DND-41 (cell line): ENCODE results near the gene HOXD12.

Experiments
- ATAC-seq: fragments of 200-7000 bp; cut with Tn5 transposase; 3 replicates; pipeline ENCODE4 v1.9.1; 2021; ENCODE audit warnings: low read depth; ENCODE audit not compliant: insufficient read depth
- DNase-seq: peaks from one replicate; pipeline ENCODE4 v3.0.0-alpha.2; 2020
- H2AFZ ChIP-seq: 2 replicates; pipeline ENCODE4 v1.6.0; 2012; ENCODE audit warnings: low read depth, low read length
- H3K27ac ChIP-seq: 2 replicates; pipeline ENCODE4 v1.5.1; 2012; ENCODE audit warnings: low read length, inconsistent platforms
- H3K27me3 ChIP-seq: fragments of 200-600 bp; sonication (generic); 2 replicates; pipeline ENCODE4 v1.6.0; 2012; ENCODE audit warnings: low read length, mild to moderate bottlenecking, inconsistent platforms; ENCODE audit not compliant: insufficient read depth, poor library complexity
- H3K36me3 ChIP-seq: 2 replicates; pipeline ENCODE4 v1.5.1; 2012; ENCODE audit warnings: low read length, inconsistent platforms; ENCODE audit not compliant: insufficient read depth
- H3K4me1 ChIP-seq: 2 replicates; pipeline ENCODE4 v1.5.1; 2012; ENCODE audit warnings: mild to moderate bottlenecking, low read length; ENCODE audit not compliant: insufficient read depth
- H3K4me2 ChIP-seq: 2 replicates; pipeline ENCODE4 v1.6.0; 2012; ENCODE audit warnings: mild to moderate bottlenecking, moderate library complexity, low read length, inconsistent platforms; ENCODE audit not compliant: insufficient read depth
- H3K4me3 ChIP-seq, 2 experiments: fragments of 200-600 bp in 1 of 2; shearing (Covaris generic) in 1 of 2; 2 replicates each; pipeline ENCODE4 v1.5.1; 2012 to 2016; ENCODE audit warnings: inconsistent platforms in 2 of 2, low read length in 2 of 2, mild to moderate bottlenecking in 2 of 2, low read depth in 1 of 2, moderate library complexity in 1 of 2
- H3K79me2 ChIP-seq: 2 replicates; pipeline ENCODE4 v1.6.0; 2012; ENCODE audit warnings: low read length, inconsistent platforms; ENCODE audit not compliant: insufficient read depth
- H3K9ac ChIP-seq: 2 replicates; pipeline ENCODE4 v1.6.0; 2012; ENCODE audit warnings: low read depth, mild to moderate bottlenecking, inconsistent platforms, low read length, moderate library complexity
- H3K9me3 ChIP-seq: 2 replicates; pipeline ENCODE4 v1.5.1; 2012; ENCODE audit warnings: low read length, moderate library complexity, mild to moderate bottlenecking, inconsistent platforms; ENCODE audit not compliant: insufficient read depth, severe bottlenecking
- H4K20me1 ChIP-seq: 2 replicates; pipeline ENCODE4 v1.6.0; 2012; ENCODE audit warnings: low read length; ENCODE audit not compliant: insufficient read depth
- EZH2 ChIP-seq: IDR thresholded peaks from 3 replicates; pipeline ENCODE4 v1.6.1; 2012; ENCODE audit warnings: borderline replicate concordance, low read depth, mild to moderate bottlenecking, moderate library complexity, low read length, inconsistent platforms; ENCODE audit not compliant: severe bottlenecking
- TF ChIP-seq, protein P1 (sequence below): IDR thresholded peaks from 2 replicates; pipeline ENCODE4 v1.5.1; 2012; ENCODE audit warnings: borderline replicate concordance, low read length, moderate library complexity, mild to moderate bottlenecking; ENCODE audit not compliant: poor library complexity, severe bottlenecking; ENCODE audit errors: extremely low read depth

The HOXD12 gene

DNA sequence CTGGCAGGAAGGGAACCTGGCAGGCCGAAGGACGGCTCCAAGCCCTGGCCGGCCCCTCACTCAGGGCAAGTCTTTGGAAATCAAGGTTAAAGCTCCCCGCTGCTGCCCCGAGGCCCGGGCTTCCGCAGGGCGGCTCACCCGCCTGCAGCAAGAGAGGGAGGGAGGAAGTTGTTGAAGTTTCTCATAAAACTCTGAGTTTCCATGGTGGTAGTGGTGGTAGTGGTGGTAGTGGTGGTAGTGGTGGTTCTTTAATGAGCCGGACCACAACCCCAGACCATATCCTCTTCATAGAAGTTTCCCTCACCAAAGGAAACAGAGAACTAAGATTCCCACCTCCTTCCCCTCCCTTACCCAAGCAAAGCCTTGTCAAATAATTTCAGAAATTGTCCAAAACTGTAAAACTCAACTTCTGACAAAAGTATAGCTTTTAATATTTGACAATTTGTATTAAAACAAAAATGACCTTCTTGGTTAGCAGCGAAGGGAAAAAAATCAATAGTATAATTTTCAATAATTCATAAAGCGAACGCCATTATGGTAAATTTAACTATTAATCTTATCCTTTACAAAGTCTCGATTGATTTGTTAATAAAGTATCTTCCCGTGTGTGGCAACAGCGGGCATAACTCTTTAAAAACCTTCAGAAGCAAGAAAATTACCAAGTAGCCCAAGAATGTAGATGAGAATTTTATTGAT is 15.5 kb downstream of the HOXD12 start:
- no peak for ATAC-seq
- no peak overlapping the region for H3K4me3 ChIP-seq
- no peaks in the 10 kb centered on the region for H3K79me2 ChIP-seq
- no peak overlapping the region for H3K27ac ChIP-seq
- no peak for DNase-seq
- H3K4me1 ChIP-seq = no peaks in the 10 kb centered on the region
- no peak overlapping the region for H3K9ac ChIP-seq
- TF ChIP-seq, protein P1, sequence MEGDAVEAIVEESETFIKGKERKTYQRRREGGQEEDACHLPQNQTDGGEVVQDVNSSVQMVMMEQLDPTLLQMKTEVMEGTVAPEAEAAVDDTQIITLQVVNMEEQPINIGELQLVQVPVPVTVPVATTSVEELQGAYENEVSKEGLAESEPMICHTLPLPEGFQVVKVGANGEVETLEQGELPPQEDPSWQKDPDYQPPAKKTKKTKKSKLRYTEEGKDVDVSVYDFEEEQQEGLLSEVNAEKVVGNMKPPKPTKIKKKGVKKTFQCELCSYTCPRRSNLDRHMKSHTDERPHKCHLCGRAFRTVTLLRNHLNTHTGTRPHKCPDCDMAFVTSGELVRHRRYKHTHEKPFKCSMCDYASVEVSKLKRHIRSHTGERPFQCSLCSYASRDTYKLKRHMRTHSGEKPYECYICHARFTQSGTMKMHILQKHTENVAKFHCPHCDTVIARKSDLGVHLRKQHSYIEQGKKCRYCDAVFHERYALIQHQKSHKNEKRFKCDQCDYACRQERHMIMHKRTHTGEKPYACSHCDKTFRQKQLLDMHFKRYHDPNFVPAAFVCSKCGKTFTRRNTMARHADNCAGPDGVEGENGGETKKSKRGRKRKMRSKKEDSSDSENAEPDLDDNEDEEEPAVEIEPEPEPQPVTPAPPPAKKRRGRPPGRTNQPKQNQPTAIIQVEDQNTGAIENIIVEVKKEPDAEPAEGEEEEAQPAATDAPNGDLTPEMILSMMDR = no peak
- TF ChIP-seq EZH2 = no peak
- H4K20me1 ChIP-seq = no peaks in the 10 kb centered on the region
- H3K27me3 ChIP-seq = no peaks in the 10 kb centered on the region
- no peaks in the 10 kb centered on the region for H3K36me3 ChIP-seq
- H2AFZ ChIP-seq = no peak overlapping the region
- no peak overlapping the region for H3K4me2 ChIP-seq
- H3K9me3 ChIP-seq = no peaks in the 10 kb centered on the region

DNA sequence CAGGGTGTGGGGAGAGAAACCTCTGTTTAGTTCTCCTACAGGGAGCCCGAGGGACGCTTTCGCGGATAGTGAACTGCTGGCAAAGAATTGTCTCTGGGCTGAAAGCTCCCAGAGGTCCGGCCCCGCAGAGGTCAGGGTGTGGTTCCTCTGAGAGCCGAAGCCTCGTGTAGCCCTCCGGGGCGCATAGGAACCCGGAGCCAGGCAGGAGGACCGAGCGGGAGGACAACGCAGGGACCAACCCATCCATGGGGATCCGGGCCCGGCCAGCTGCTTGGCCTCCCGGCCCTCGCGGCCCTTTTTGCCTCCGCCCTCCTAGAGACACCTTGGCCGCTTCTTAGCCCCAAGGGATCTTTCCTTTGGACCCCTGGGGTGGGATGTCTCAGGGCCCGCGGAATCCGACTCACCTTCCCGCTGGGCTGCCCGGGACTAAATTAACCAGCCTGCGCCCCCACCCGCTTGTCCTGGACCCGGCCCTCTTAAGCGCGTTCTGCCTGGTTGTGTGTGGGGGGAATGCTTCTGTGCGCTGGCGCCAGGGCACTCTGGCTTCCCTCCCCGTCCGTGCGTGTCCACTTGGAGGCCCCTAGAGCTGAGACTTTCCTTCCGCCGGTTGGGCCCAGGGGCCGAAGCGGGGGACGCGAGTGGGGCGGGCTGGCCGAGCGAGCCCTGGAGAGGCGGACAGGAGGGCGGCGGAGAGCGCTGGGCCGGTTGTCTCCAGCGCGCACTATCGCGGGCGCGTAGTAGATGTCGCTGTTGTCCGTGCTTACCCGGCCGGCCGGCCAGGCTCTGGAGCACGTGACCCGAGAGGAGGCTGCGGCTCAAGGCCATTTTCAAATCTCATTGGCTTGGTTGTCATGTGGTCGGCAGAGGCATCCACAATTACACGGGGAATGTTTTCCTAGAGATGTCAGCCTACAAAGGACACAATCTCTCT is 16.6 kb downstream of the HOXD12 start, which contains the start of gene HOXD10:
Gene HOXD10 (plus strand): TSS at position 896 of the 931 bp plus-strand sequence. CDS start 56 bp downstream, outside the sequence.
- Histone ChIP-seq H3K9ac (no peak within 1 kb of the TSS), H2AFZ (no peak within 1 kb of the TSS), H3K79me2 (no peaks in the 10 kb centered on the region), H3K36me3 (no peaks in the 10 kb centered on the region), H3K4me3 (no peak within 1 kb of the TSS), H4K20me1 (no peaks in the 10 kb centered on the region), H3K9me3 (no peaks in the 10 kb centered on the region), H3K27ac (no peak within 1 kb of the TSS), H3K4me1 (no peaks in the 10 kb centered on the region), H3K4me2 (no peak within 1 kb of the TSS), H3K27me3 (no peaks in the 10 kb centered on the region)
- ATAC-seq (no peak), DNase-seq (no peak)
- TF ChIP-seq EZH2 = no peak
- TF ChIP-seq, protein P1 = no peak

DNA sequence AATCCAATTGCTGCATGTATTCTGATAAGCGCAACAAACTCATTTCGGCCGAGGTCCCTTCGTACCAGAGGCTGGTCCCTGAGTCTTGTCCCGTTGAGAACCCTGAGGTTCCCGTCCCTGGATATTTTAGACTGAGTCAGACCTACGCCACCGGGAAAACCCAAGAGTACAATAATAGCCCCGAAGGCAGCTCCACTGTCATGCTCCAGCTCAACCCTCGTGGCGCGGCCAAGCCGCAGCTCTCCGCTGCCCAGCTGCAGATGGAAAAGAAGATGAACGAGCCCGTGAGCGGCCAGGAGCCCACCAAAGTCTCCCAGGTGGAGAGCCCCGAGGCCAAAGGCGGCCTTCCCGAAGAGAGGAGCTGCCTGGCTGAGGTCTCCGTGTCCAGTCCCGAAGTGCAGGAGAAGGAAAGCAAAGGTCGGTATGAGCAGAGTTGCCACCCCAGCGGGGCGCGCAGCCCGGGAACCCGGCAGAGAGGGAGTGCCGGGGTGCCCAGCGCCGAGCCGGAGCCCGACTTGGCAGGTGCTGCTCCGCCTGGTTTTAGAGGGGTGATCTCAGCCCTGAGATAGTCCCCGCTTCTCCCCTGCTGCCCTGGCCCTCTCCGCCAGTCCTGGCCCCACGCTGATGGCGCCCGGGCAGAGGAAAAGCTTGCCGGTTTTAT is 17.7 kb downstream of the HOXD12 start:
- TF ChIP-seq, protein P1 = no peak
- TF ChIP-seq EZH2 = no peak
- Histone ChIP-seq H3K9me3 (no peaks in the 10 kb centered on the region), H3K4me1 (no peaks in the 10 kb centered on the region), H3K36me3 (no peaks in the 10 kb centered on the region), H3K79me2 (no peaks in the 10 kb centered on the region), H2AFZ (no peak overlapping the region), H4K20me1 (no peaks in the 10 kb centered on the region), H3K9ac (no peak overlapping the region), H3K27ac (no peak overlapping the region), H3K27me3 (no peaks in the 10 kb centered on the region), H3K4me2 (no peak overlapping the region), H3K4me3 (no peak overlapping the region)
- DNase-seq = no peak
- no peak for ATAC-seq
